GM12873 (cell line): ENCODE results near the gene CYTH3.

Experiments
- CTCF ChIP-seq: IDR thresholded peaks from 2 replicates; pipeline ENCODE4 v1.5.1; 2012; ENCODE audit warnings: low read depth, mild to moderate bottlenecking, moderate library complexity, low read length, control low read depth; ENCODE audit not compliant: insufficient read depth; ENCODE audit errors: missing control alignments

CYTH3 gene

DNA sequence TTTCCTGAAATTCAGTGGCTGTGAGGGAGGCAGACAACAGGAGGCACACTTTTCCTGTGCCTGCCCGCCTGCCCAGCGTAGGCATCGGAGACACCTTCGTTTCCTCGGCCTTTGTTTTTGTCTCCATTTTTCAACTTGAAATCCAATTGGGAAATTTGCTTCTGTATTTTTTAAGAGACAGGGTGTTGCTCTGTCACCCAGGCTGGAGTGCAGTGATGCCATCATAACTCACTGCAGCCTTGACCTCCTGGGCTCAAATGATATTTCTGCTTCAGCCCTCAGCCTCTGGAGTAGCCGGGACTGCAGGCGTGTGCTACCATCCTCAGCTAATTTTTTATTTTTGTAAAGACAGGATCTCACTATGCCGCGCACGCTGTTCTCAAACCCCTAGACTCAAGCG is 116.8 kb downstream of the CYTH3 start:
- no peak for TF ChIP-seq CTCF

- TF ChIP-seq CTCF = no peak
Observed at GRCh38 chr7:6154542-6155404, 117.7 kb downstream of the CYTH3 start.

- no peak for TF ChIP-seq CTCF
Observed at GRCh38 chr7:6153646-6154541, 118.5 kb downstream of the CYTH3 start.

- no peak for TF ChIP-seq CTCF
Observed at GRCh38 chr7:6151994-6152735, 120.3 kb downstream of the CYTH3 start.

- no peak for TF ChIP-seq CTCF
Observed at GRCh38 chr7:6149996-6150395, 122.4 kb downstream of the CYTH3 start.

DNA sequence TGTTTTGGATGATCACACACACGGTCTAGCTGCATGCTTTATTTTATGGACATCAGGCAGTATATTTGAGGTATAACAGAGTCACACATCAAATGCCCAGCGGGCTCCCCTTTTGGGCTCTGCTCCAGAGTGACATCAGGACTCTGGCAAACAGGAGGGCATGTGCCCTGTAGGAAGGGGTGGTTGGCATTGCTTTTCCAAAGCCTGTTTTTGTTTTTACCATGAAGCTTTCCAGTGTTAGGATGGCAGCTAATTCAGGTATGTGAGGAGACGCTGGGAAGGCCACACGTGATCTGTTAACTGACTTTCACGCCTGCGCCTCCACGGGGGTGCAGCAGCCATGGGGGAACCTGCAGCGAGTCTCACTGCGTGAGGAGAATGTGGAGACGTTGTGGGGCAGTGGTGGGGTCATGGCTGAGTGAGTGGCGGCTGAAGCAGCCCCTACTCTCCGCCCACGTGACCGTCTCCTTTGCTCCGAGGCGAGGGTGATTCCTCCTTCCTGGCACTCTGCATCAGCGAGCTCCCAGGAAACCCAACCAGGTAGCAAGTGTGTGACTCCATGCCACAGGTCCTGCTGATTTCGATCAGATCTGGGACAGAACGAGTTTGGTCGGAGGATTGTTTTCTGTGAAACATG is 123.6 kb downstream of the CYTH3 start:
- no peak for TF ChIP-seq CTCF
